DMS153 treated with DMSO at 0.1 percent for 48 hours (cell line): Measurements from ENCODE around the gene RNF150.

ENCODE experiments used
- DNase-seq: peaks from one replicate; lab custom pipeline; 2025; ENCODE audit not compliant: unreplicated experiment; lab: John Stamatoyannopoulos, UW

RNF150 gene

DNA sequence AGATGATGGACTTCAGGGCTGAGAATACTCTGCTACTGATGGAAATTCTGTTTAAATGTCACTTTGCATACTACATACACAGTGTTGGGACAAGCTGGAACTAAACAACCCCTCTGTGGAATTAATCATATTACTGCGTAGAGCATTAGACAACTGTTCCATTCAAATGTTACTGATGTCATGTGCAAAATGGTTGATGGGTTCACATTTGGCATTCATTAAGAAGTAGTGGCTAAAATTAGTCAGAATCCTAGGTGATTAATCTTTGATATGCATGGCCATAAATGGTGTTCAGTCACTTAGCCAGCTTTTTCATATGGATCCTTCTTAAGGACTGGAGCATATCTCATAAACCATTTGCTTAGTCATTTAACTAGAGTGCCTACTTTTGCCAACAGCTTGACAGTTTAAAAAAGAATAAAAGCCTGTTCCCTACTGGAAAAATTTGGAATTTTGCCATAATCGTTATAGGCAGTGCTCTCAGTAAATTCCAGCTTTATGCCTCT, 105.2 kb downstream of the RNF150 start:
- peak; percentile 44 for DNase-seq

DNA sequence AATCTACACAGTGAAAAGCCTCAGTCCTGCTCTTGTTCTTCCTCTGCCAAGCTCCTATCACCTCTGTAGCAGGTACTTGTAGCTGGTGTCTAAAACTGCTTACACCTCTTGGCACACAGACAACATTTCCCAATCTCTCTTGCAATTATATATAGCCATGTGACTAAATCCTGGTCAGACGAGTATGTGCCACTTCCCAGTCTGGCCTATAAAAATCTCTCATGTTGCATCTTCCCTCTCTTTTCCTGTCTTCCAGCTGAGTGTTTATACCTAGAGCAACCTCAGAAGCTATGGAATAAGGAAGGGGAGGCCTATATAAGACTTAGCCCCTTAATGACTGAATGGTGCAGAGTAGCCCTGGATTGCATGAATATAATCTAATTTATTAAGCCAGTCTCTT, 105.8 kb downstream of the RNF150 start:
- DNase-seq = peak; percentile 69

DNA sequence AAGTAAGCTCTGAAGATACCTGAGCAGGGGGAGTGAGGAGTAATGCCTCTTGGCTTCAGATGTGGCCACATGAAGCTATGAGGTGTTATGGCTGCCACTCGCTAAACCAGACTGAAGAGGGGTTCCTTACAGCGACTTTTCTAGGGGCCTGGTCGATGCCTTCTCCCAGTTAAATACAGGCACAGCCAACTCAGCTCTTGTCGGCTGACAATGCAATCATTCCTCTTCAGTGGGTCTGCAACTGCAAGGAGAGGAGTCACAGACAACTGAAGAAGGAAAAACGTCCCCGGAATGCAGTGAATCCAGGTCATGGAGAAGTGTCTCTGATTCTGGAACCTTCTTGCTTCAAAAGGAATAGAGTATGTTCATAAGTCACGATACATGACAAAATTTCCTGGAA, 106.4 kb downstream of the RNF150 start:
- no peak for DNase-seq

DNA sequence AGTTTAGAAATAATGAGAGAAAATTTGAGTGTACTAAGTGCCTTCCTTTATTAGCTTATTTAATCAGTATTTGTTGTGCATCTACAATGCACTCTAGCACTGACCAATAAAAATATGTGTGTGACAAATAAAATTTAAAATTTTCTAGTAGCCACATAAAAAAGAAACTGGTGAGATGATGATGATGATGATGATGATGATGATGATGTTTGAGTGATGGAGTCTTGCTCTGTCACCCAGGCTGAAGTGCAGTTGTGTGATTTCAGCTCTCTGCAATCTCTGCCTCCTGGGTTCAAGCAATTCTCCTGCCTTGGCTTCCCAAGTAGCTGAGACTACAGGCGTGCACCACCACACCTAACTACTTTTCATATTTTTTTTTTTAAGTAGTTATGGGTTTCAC, 110.2 kb downstream of the RNF150 start:
- DNase-seq = no peak

DNA sequence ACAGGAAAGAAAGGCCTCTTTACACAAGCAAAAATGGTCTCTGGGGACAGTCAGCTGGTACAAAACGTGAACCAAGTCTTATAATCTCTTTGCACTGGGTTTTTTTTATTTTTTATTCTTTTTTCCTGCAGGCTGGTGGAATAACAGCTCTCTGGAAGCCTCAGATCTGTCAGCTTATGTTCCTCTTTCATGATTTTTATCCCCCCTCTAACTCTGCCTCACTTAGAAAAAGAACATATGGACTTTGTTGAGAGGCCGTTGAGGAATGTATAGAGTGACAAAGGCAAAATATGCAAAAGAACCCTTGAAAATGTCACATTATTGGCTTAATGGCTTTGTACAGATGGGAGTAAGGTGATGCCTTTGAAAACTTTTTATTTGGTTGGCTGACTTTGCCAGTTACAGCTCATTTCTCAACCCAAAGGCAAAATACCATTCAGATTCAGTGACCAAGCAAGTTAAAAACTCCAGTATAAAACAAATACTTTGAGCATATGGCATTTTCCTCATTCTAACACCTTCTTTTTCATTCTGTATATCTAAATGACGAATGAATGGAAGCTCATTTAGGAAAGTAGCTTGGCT, 111.1 kb downstream of the RNF150 start:
- no peak for DNase-seq

DNA sequence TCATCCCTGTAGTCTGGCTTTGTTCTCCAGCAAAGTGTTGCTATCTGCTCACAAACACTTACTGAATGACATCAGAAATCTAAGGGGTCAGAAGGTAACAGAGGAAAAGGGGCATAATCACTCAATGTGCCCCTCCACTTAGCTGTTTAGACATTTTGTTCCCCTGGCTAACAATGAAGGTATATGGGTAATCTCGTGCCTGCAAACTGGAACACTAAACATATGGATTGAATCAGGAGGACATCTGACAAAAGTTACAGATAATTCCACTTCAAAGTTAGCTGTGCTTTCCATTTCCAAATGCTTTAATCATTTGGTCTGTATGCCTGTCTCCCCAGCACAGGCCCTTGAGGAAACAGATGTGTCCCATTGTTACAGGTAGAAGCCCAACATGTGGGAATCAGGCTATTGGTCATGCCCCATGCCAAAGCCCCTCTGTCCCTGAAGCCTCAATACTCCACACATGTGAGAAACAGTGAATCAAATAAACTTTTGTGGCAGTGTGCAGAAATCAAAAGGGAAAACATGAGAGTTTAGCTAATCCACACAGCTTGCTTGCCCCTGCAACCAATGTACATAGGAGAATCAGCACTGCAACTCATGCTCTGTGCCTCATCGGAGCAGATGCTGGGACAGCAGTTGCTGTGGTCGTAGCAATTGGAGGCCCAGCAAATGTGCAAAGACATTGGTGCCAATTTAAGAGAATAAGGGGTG, 111.7 kb downstream of the RNF150 start:
- no peak for DNase-seq

DNA sequence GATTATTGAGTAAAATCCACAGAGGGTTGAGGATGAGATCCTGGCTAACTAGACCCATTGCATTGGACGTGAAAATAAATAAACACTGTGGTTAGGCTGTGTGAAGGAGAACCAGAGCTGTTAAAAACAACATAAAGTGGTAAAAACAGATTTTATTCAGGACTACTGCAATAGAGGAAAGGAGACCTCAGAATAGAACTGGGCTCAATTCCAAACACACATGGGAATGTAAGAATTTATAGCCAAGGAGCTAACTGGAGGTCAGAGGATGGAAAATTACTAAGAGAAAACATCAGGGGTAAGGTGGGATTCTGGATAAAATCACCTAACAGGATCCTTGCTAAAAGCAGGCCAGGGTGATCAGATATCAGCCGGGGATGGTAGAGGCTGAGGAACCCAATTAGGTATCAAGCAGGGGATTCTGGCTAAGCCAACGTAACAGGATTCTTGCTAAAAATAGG, 112.4 kb downstream of the RNF150 start:
- no peak for DNase-seq

DNA sequence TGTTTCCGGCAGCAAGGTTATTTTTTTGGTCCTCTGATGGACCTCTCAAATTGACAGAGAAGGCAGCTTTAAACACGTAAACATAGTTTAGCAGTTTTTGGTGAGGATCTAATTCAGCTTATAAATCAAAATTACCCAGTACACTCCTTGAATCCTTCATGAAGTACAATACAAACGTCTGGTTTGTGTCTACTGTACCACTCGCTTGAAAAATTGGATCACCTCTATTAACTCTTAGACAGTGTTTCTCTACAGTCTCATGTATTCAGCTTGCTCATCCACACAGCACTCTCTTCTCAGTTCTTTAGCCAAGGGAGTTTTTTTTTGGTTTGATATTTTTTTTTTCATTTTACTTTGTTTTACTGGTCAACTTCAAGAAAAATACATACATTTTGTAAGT, 113.5 kb downstream of the RNF150 start:
- DNase-seq = no peak

DNA sequence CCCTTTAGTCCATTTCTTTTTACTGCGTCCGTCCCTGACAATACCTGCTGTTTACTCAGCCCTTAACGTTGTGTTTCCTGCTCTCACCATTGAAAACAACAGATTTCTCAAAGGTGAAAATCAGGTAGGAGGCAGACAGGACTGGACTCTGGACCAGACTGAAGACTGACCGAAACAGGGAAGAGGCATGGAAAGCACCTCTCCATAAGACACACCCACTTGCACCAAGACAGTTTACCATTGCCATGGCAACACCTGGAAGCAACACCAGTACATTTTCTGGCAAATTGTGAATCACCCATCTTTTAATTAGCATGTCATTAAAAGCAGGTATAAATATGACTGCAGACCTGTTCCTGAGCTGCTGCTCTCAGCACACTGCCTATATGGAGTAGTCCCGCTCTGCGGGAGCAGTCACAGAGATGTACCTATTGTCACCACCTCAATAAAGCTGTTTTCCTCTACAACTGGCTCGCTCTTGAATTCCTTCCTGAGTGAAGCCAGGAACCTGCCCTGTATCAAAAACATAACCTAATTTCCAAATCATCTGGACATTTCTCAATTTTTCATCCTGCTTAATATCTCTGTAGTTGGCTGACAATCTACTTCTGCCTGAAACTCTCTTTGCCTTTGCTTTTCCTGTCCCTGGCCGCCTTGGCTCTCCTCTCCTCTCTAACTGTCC, 117.0 kb downstream of the RNF150 start:
- DNase-seq = no peak

DNA sequence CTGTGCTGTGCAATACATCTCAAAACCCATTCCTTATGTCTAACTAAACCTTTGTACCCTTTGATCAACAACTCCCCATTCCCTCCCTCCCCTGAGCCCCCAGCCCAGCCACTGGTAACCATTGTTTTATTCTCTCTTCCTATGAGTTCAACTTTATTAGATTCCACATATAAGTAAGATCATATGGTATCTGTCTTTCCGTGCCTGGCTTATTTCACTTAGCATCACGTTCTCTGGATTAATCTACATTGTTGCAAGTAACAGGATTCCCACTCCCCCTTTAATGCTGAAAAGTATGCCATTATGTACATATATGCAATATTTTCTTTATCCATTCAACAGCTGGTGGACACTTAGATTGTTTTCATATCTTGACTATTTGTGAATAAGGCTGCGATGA, 119.4 kb downstream of the RNF150 start:
- DNase-seq = no peak

DNA sequence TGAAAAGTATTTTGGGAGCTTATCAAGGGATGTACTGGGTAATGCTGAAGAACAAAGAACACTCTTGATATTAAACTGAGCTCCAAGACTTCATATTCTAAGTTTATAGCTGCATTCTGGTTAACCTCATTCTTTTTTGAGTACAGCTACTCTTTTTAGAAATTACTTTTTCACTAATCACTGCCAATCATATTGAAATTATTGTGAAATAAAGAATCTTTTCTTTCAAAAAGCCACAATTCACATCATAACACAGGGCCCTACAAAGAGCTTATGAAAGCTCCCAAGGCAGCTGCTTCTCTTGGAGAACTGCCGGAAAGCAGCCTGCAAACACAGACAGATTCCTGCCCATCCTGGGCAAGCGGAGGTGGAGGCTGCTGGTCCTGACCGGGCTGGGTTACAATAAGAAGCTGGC, 121.4 kb downstream of the RNF150 start:
- DNase-seq = no peak

DNA sequence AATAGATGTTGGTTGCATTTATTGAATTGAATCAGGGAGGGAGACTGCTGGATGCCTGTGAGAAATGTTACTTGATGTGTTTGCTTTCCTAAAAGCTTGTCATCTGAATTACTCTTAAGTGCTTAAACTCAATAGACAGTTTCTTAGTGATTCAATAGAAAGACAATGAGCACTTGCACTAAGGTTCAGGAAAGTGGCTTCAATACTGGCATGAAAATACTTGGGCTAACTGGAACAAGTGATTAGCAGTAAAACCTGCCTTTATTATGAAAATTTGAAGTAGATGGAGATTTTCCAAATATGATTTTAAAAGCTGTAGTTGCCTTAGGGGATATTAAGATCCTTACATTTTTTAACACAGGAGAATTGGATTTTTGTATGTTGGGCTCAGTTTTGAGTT, 123.3 kb downstream of the RNF150 start:
- no peak for DNase-seq

DNA sequence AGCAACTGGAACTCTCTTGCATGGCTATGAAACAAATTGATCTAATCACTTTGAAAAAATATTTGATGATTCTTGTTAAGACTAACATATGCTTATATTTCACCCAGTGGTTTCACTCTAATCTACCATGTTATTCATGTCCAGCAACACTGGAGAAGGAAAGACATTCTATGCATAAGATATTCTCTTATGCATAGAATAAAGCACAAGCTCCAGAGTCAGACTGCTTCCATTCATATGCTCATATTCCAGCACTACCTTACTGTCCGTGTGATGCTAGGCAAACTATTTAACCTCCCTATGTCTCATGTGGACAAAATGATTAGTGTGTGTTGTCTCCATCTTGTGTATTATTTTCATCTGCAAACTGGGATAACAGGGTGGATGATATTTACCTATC, 124.1 kb downstream of the RNF150 start:
- DNase-seq = no peak

DNA sequence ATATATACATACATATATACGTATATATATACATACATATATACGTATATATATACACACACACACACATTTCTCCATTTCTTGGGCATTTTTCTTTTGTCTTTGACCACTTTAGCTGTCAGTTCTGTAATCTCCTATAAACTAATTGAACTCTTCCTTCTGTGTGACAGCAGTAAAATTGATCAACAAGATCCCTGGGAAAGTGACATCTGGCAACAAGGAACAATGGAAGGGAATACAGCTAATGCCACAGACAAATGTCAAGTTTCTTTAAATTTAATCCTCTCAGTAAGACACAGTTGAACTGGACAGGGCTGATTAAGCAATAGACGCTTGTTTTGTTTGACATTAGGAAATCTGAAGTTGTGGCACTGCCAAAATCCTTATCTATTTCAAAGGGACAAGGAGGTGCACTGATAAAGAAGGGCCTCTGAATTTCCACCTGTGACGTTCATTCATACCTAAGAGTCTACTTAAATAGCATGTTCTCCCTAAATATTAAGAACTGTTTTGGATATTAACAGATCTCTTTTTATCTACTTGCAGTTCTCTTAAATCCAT, 126.9 kb downstream of the RNF150 start:
- DNase-seq = no peak

DNA sequence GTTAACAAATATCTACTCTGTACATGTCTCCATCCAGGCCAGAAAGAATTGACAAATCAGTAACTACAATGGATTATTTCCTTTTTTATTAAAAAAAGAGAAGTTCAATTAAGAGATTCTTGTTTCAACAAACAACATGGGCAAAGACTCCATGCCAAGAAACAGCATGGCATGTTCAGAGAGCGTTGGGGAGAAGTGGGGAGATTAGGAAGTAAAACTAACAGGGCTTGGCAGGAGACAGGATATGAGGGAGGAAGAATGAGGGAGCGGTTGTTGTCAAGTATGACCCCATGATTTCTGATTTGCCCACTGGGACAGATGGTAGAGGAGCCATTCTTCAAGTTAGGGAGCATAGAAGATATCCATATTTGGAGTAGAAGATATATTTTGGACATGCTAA, 128.4 kb downstream of the RNF150 start:
- no peak for DNase-seq

DNA sequence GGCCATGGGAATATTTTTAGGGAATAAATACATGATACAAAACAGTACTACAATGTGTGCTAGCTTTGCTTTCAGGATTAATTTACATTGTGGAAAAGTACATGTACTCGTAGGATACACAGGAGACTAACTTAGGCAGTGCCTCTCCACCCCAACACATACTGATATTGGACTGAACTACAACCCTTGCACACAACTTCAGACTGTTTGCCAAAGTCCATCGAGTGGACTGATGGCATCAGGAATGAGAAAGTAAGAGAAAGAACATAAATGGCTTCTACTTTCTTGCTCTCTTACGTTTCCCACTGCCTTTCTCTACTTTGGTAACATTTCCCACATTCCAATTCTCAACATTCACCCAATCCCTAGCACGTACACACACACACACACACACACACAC, 130.1 kb downstream of the RNF150 start:
- no peak for DNase-seq

DNA sequence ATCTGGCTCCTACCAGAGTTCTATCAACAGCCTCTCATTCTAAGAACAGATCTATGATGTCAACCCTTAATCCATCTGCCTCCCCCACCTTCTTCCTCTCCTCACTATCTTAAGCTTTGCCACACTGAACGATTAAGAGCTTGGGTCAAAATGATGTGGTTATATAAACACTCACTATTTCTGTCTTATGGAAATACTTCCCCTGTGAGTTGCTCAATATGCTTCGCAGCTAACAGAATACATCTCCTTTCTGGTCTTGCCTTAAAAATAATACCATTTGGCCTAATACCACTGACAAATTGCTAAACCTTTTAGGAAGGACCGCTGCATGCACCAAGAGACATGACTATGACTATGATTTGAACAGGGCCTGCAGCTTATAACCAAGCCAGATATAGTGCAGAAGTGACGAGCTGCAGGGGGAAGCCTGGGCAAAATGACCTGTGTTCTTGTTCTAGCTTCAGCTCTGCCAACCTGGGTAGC, 130.9 kb downstream of the RNF150 start:
- no peak for DNase-seq

DNA sequence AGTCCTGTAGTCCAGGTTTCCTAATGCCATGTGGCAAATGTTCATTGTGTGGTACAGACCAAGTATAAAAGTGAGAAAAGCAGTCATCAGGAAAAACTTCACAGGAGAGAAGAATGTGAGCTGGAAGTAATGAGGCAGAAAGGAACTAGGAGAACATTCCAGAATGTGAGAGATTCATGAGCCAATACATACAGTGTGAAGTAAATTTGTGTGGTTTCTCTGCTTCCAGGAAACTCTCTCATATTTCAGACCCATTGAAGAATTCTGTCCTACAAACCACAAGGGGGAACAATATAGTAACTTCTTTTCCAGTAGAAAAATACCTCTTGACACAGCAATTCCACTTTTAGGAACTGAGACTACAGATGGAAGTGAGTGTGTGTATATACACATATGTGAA, 136.5 kb downstream of the RNF150 start:
- no peak for DNase-seq

DNA sequence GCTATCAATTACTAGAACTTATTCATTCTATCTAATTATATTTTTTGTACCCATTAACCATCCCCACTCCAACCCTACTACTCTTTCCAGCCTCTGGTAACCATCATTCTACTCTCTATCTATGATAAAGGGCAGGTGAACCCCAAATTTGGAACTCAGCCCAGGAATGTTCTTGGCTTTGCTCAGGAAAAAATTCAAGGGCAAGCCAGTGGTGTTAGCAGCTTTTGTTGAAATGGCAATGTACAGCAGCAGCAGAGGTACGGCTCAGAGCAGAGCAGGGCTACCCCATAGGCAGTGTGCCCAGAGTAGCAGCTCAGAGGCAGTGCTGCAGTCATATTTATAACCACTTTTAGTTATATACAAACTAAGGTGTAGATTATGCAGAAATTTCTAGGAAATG, 138.2 kb downstream of the RNF150 start:
- no peak for DNase-seq

DNA sequence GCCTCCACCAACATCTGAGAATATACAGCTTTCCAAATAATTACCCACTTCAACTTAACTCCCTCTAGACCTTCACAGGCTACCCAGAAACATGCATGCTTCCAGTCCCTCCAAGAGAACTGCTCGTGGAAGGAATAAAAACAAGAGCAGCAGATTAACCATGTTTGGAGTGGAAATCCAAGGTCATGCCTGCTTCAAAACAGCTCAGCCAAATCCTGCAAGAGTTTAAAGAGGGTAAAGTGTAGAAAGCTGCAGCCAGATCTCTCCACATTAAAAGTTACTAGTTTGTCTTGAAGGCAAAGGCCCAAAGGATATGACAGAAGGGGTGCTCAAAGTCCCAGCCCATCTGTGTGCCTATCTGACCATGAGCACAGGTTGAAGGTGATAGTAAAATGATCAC, 139.3 kb downstream of the RNF150 start:
- no peak for DNase-seq

DNA sequence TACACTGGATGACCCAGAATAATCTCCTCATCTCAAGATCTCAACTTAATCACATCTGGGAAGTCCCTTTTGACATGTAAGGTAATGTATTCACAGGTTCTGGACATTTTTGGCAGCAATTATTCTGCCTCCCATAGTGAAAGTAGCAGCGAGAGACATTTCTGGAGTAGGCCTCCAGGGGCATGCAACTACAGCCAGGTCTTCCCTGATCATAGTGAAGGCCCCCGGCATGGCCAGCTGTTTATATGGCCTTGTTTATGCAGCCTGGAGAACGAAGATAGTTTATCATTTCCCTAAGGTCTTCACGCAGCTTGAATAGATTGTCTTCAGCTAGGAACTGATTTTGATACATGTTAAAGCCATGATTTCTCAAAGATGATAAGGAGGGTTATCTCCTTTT, 139.9 kb downstream of the RNF150 start:
- no peak for DNase-seq

DNA sequence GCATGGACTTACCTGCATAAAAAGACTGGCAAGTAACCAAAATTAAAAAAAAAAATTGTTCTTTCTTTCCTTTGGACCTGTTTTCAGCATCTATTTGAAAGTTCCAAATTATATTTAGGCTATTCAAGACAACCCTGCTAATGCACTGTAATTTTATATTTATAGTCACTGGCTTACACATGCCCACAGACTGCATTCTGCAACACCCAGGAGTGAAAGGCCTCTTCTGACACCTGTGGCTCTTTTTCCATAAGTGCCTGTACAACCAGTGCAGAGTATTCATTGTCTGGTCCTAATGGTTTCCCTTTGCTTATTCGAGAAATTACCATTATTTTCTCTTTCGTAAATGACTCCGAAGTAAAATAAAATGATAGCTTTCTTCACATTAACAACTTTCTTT, 143.3 kb downstream of the RNF150 start:
- no peak for DNase-seq
